LNCAP (cell line): ENCODE data around the gene MYOT.

Experiments used
- CTCF ChIP-seq: fragments of 450-650 bp; IDR thresholded peaks from 2 replicates; pipeline ENCODE4 v1.5.1; 2017; ENCODE audit warnings: mild to moderate bottlenecking

MYOT gene

GRCh38 chr5:137837491-137838394 is 29.9 kb upstream of the MYOT start:
- no peak for TF ChIP-seq CTCF

- no peak for TF ChIP-seq CTCF
These were observed 28.7 kb upstream of the MYOT start for GRCh38 chr5:137838976-137839375.

- no peak for TF ChIP-seq CTCF
These were observed 25.4 kb upstream of the MYOT start for GRCh38 chr5:137842296-137842695.

GRCh38 chr5:137843676-137844299 is 23.9 kb upstream of the MYOT start:
- TF ChIP-seq CTCF, result no peak

- no peak for TF ChIP-seq CTCF
These were observed 22.2 kb upstream of the MYOT start for GRCh38 chr5:137845472-137845871.

- no peak for TF ChIP-seq CTCF
These were observed 20.0 kb upstream of the MYOT start for GRCh38 chr5:137847687-137848086.

GRCh38 chr5:137856201-137856600 is 11.5 kb upstream of the MYOT start:
- no peak for TF ChIP-seq CTCF
